H54 (cell line): ENCODE measurements around the gene EDN2.

ENCODE experiments used
- DNase-seq: peaks from one replicate; pipeline ENCODE4 v3.0.0; 2011; ENCODE audit warnings: low spot score, mixed read lengths; ENCODE audit not compliant: insufficient read length
- FAIRE-seq: peaks from 3 replicates; lab custom pipeline; 2011; peaks lifted over from hg19 to GRCh38; lab: Jason Lieb, UNC
- POLR2A ChIP-seq: IDR thresholded peaks from 2 replicates; pipeline ENCODE4 v1.6.1; 2011; ENCODE audit warnings: low read depth, mild to moderate bottlenecking, low read length

The EDN2 gene

GRCh38 chr1:41523949-41524675, 39.6 kb upstream of the EDN2 start:
- TF ChIP-seq POLR2A, result no peak
- FAIRE-seq (no peak), DNase-seq (no peak)

- FAIRE-seq (no peak), DNase-seq (no peak)
- no peak for TF ChIP-seq POLR2A
Measured at GRCh38 chr1:41523071-41523470, 38.6 kb upstream of the EDN2 start.

GRCh38 chr1:41521766-41522165, 37.3 kb upstream of the EDN2 start:
- TF ChIP-seq POLR2A, result no peak
- no peak for DNase-seq
- no peak for FAIRE-seq

- TF ChIP-seq POLR2A, result no peak
- FAIRE-seq, result no peak
- no peak for DNase-seq
Measured at GRCh38 chr1:41520951-41521752, 36.7 kb upstream of the EDN2 start.

GRCh38 chr1:41519667-41520066, 35.2 kb upstream of the EDN2 start:
- no peak for TF ChIP-seq POLR2A
- no peak for FAIRE-seq
- DNase-seq, result no peak

- no peak for FAIRE-seq
Measured at GRCh38 chr1:41518471-41518870, 34.0 kb upstream of the EDN2 start.

GRCh38 chr1:41517062-41517438, 32.6 kb upstream of the EDN2 start:
- DNase-seq (no peak), FAIRE-seq (no peak)
- no peak for TF ChIP-seq POLR2A

More at GRCh38 chr1:41518471-41518870, 34.0 kb upstream of the EDN2 start:
- no peak for TF ChIP-seq POLR2A
- no peak for DNase-seq

- DNase-seq (peak; percentile 99), FAIRE-seq (no peak)
- no peak for TF ChIP-seq POLR2A
Measured at GRCh38 chr1:41516168-41517061, 31.9 kb upstream of the EDN2 start.

GRCh38 chr1:41515778-41516167, 31.3 kb upstream of the EDN2 start:
- no peak for TF ChIP-seq POLR2A
- DNase-seq, result no peak
- FAIRE-seq, result no peak

GRCh38 chr1:41515131-41515678, 30.7 kb upstream of the EDN2 start:
- FAIRE-seq, result peak; percentile 23
- no peak for TF ChIP-seq POLR2A
- DNase-seq, result peak; percentile 87

GRCh38 chr1:41514381-41514780, 29.9 kb upstream of the EDN2 start:
- FAIRE-seq (no peak), DNase-seq (no peak)
- no peak for TF ChIP-seq POLR2A

- no peak for TF ChIP-seq POLR2A
- no peak for FAIRE-seq
- DNase-seq, result no peak
Measured at GRCh38 chr1:41513383-41513735, 28.9 kb upstream of the EDN2 start.

GRCh38 chr1:41512701-41513382, 28.4 kb upstream of the EDN2 start:
- TF ChIP-seq POLR2A, result no peak
- DNase-seq (no peak), FAIRE-seq (no peak)
